GM13976 (cell line): Measurements from ENCODE around the gene CYP2W1.

Experiments
- DNase-seq: peaks from one replicate; pipeline ENCODE4 v3.0.0; 2012; ENCODE audit warnings: low spot score
- in situ Hi-C: fragments of 300-500 bp; cut with MboI; formaldehyde crosslinking; loops from one replicate; pipeline ENCODE4 v1.12.0; 2022; ENCODE audit warnings: low sequenced_read_pairs, mixed read lengths, inconsistent platforms; ENCODE audit not compliant: unreplicated experiment
- TF ChIP-seq, protein P1 (sequence below): IDR thresholded peaks from 2 replicates; pipeline ENCODE4 v1.5.1; 2012; ENCODE audit warnings: borderline replicate concordance, mild to moderate bottlenecking; ENCODE audit not compliant: insufficient read depth; ENCODE audit errors: extremely low read depth, missing control alignments, control extremely low read depth

CYP2W1 gene, protein sequence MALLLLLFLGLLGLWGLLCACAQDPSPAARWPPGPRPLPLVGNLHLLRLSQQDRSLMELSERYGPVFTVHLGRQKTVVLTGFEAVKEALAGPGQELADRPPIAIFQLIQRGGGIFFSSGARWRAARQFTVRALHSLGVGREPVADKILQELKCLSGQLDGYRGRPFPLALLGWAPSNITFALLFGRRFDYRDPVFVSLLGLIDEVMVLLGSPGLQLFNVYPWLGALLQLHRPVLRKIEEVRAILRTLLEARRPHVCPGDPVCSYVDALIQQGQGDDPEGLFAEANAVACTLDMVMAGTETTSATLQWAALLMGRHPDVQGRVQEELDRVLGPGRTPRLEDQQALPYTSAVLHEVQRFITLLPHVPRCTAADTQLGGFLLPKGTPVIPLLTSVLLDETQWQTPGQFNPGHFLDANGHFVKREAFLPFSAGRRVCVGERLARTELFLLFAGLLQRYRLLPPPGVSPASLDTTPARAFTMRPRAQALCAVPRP

DNA sequence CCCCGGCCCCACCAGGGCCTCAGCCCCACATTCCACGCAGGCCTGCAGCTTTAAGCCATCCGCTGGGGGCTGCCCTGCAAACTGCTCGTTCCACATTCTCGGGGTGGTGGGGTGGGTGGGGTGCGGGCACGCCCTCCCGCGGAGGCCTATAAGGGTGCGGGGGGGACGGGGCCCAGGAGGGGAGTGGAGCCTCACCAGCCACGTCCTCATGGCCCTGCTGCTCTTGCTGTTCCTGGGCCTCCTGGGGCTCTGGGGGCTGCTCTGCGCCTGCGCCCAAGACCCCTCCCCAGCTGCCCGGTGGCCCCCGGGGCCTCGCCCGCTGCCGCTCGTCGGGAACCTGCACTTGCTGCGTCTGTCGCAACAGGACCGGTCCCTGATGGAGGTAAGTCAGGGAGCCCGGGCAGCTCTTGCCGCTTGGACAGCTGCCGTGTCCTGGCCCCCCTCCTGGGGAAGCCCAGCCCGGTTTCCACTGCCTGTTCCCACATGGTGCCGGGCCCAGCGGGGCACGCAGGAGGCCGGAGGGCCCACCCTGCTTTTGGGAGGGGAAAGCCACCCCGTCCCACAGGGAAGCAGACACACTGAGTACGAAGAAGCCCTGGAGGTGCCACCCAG lies at the start of gene CYP2W1:
Gene CYP2W1, plus strand, starts transcription at position 178 of the 612 bp plus-strand sequence. Its CDS starts 31 bp downstream, at position 209.
- in situ Hi-C loops = no loop called here
- no peak for DNase-seq
- TF ChIP-seq, protein P1, sequence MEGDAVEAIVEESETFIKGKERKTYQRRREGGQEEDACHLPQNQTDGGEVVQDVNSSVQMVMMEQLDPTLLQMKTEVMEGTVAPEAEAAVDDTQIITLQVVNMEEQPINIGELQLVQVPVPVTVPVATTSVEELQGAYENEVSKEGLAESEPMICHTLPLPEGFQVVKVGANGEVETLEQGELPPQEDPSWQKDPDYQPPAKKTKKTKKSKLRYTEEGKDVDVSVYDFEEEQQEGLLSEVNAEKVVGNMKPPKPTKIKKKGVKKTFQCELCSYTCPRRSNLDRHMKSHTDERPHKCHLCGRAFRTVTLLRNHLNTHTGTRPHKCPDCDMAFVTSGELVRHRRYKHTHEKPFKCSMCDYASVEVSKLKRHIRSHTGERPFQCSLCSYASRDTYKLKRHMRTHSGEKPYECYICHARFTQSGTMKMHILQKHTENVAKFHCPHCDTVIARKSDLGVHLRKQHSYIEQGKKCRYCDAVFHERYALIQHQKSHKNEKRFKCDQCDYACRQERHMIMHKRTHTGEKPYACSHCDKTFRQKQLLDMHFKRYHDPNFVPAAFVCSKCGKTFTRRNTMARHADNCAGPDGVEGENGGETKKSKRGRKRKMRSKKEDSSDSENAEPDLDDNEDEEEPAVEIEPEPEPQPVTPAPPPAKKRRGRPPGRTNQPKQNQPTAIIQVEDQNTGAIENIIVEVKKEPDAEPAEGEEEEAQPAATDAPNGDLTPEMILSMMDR = no peak

DNA sequence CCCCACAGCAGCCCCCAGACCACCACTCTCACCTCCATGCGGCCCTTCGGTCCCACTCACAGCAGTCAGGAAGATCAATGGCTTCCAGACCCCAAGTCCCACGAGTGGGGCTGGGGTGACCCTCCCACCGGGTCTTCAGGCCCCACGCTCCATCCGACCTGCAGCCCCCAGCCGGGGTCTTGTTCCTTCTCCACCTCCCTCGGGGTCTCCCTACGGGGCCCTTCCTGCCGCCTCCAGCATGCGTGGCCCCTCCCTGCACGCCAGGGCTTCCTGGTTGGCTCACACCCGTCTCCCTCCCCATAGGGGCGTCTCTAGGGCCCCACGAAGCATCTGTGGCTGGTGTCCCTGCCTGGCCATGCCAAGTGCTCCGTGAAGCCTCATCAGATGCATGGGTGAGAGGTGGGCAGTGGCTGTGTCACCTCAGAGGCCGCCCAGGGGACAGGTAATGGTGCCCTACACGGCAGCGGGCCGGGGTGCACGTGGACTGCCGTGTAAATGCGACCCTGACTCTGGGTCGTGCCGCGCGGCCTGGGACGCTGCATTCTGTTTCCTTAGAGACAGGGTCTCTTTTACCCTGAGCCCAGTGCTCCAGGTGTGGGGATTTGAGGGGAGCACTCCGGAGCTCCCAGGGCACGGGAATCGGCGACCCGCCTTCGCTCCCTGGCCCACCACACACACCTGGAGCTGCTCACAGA lies 48.4 kb upstream of the CYP2W1 start:
- in situ Hi-C loops = no loop called here
- no peak for DNase-seq
- TF ChIP-seq, protein P1 = no peak

DNA sequence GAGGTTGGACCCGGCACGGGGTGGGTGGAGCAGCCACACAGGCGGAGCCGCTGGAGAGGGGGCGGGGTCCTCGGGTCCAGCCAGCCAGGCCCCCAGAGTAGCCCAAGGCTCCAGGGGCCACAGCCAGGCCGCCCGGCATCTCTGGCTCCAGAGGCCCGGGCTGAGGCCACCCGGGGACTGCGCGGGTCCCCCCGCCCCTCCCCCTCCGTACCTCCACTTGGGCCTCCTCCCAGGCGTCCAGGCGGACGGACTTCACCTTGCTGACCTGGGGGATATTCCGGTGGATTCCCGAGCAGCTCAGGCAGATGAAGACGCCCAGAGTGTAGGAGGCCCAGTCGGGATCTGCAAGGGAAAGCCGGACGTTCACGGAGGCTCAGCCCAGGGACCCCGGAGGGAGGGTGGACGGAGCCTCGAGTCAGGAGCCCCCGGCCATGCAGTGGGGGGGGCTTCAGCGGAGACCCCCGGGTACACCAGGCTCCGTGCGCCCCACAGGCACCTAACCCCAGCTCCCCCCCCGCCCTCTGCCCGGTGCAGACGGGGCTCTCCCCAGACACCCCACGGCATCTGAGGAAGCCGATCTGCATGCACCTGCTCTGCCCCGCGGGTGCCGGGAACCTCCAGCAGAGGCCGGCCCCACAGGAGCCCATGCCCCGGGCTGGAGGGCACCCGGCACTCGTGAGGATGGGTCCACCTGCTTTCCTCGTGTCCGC lies 47.7 kb upstream of the CYP2W1 start:
- in situ Hi-C loops = no loop called here
- TF ChIP-seq, protein P1 = no peak
- DNase-seq = no peak

DNA sequence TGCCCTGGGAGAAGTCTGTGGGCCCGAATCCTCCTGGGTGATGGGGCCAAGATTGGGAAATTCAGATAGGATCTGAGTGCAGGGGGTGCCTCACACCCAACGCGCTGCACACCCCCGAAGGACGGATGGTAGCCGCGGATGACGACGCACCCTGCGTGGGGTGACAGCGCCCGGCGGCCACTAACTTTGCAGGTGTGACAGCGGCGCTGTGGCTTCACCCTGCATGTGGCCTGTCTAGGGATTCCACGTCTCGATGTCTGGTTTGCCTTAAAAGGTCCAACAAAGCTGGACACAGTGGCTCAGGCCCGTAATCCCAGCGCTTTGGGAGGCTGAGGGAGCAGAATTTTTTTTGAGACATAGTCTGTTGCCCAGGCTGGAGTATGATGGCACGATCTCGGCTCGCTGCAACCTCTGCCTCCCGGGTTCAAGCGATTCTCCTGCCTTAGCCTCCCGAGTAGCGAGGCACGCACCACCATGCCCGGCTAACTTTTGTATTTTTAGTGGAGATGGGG lies 47.1 kb upstream of the CYP2W1 start:
- no peak for DNase-seq
- in situ Hi-C loops = no loop called here
- TF ChIP-seq, protein P1 = no peak

DNA sequence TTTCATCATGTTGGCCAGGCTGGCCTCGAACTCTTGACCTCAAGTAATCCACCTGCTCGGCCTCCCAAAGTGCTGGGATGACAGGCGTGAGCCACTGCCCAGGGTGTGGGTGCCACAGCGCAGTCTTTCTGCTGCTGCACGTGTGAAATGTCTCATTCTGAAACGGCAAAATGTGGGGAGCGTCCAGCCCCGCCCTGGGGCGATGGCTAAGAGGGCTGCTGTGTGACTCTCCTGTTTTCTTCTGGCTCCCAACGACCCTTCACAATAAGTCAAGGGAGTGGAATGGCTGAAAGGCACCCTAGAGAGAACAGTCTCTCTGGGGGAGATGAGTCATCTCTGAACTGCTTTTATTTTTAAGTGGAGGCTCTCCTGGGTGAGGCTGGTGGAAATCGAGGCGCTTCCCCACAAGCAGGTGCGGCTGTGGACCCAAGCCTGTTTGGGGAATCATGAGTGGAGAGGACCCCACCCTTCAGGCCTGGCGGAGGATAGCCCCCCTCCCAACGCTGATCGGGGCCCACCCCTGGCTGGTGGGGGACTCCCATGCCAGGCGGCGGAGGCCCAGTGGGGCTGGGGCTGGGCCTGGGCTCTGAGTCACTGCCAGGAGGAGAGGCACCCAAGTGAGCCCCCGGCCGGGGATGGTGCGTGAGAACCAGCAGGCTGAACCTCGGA lies 46.5 kb upstream of the CYP2W1 start:
- TF ChIP-seq, protein P1 = no peak
- in situ Hi-C loops = no loop called here
- DNase-seq = peak; percentile 87

DNA sequence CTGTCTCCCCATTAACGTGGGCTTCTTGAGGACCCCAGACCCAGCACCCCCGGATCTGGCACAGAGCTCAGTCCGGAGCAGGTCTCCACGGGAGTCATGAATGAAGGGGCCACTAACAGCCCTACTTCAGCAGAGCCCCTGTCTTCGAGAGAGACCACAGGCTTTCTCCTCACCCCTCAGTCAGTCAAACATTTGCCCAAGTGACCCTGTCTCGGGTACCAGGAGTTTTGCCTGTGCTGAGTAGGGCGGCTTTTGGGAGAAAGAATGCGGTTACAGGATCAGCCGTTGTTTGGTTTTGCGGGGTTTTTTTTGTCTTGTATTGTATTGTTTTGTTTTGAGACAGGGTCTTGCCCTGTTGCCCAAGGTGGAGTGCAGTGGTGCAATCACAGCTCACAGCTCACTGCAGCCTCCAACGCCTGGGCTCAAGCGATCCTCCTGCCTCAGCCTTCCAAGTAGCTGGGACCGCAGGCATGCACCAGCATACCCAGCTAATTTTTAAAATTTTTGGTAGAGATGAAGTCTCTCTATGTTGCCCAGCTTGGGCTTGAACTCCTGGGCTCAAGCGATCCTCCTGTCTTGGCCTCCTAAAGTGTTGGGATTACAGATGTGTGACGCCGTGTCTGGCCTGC lies 45.0 kb upstream of the CYP2W1 start:
- in situ Hi-C loops = no loop called here
- no peak for DNase-seq
- TF ChIP-seq, protein P1 = no peak
